Measurements from ENCODE around the gene SRSF9. TPM values are rescaled to one million over a fixed set of nuclear protein-coding genes. Genes with fewer than 3 reads are reported as not detected.
"Not testable (repeated sequence)": the region's sequence is repeated elsewhere in the genome, so short reads cannot be mapped to it uniquely, and the experiment has no call there.

The SRSF9 gene
- total RNA-seq, 2 experiments from 2014 or later: 124 TPM

DNA sequence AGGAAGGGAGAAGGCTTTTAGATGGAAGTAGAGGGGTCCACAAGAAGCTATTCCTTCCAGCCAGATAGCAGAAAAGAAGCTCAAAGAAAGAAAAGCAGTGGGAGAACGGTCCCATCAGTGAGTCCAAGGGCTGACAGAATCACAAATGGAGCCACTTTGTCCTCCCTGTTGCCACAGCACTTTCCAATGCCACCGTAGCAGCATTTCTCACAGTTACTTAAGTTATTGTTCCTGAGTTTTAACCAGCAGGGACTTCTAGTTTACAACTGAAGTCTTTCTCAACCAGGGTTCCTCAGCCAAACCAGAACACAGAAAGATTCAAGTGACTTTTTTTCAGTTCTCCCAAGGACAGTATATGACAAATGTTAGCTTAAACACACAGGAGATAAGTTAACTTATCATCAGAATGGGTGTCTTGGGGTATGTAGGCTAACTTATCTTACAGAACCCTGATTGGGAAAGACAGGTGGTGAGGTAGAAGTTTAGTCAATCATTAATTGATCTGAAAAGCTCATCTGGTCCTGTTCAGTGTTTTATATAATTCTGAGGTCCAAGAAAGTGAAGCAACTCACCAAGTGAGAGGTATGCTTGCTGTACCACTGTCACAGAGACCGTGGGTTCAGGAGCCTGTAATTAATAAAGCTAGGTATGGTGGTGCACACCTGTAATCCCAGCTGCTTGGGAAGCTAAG is 16.3 kb downstream of the SRSF9 start:
- DNase-seq (no peak), ATAC-seq (ENCODE audit: poor library complexity) (no peak)
- H3K27ac ChIP-seq (ENCODE audit: low read depth in 1 of 2, low read length in 2 of 2): no peak overlapping the region
- intact Hi-C loops (cut with DNase I, micrococcal nuclease): loop anchor here in 1 of 2 experiments (5.0 kb wide), 1 partner anchor 44 kb away; the partner anchor contains the start of gene DYNLL1
- CTCF ChIA-PET: interaction anchor here (1.1 to 1.8 kb wide), 4 partner anchors 13 to 151 kb away, joined by 3 to 8 read pairs (median 4); partner anchors contain the start of genes COX6A1, SIRT4 and SRSF9
- Mint-ChIP-seq H3K27me3 (no peaks in the 10 kb centered on the region), H3K27ac (no peak overlapping the region), H3K36me3 (ENCODE audit: low read depth) (peaks cover 36% of the 10 kb centered on the region), H3K9me3 (no peaks in the 10 kb centered on the region), H3K4me1 (ENCODE audit: low read depth) (peaks cover 9% of the 10 kb centered on the region), H3K4me3 (no peak overlapping the region)
- no peak overlapping the region for H3K4me3 ChIP-seq (ENCODE audit: low read length)
- no peaks in the 10 kb centered on the region for H3K9me3 ChIP-seq (ENCODE audit: control insufficient read depth in 1 of 2, insufficient read depth in 1 of 2, low read length in 2 of 2)
- TF ChIP-seq, protein P1, sequence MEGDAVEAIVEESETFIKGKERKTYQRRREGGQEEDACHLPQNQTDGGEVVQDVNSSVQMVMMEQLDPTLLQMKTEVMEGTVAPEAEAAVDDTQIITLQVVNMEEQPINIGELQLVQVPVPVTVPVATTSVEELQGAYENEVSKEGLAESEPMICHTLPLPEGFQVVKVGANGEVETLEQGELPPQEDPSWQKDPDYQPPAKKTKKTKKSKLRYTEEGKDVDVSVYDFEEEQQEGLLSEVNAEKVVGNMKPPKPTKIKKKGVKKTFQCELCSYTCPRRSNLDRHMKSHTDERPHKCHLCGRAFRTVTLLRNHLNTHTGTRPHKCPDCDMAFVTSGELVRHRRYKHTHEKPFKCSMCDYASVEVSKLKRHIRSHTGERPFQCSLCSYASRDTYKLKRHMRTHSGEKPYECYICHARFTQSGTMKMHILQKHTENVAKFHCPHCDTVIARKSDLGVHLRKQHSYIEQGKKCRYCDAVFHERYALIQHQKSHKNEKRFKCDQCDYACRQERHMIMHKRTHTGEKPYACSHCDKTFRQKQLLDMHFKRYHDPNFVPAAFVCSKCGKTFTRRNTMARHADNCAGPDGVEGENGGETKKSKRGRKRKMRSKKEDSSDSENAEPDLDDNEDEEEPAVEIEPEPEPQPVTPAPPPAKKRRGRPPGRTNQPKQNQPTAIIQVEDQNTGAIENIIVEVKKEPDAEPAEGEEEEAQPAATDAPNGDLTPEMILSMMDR (IDR thresholded peaks at IDR 0.05): no peak
- H3K4me1 ChIP-seq (ENCODE audit: insufficient read depth, low read length): peaks cover 13% of the 10 kb centered on the region
- H3K27me3 ChIP-seq (ENCODE audit: control insufficient read depth in 1 of 2, insufficient read depth in 2 of 2, low read length in 2 of 2): no peaks in the 10 kb centered on the region
- POLR2A ChIA-PET: interaction anchor here (1.0 to 2.0 kb wide), 2 partner anchors 10 to 13 kb away, joined by 4 to 6 read pairs; no protein-coding TSS in a partner anchor
- H3K36me3 ChIP-seq (ENCODE audit: insufficient read depth, low read length): peaks cover 52% of the 10 kb centered on the region

GRCh38 chr12:120452524-120452923 is 17.0 kb downstream of the SRSF9 start:
- H3K4me3 Mint-ChIP-seq; H3K27me3 ChIP-seq (ENCODE audit: control insufficient read depth in 1 of 2, insufficient read depth in 2 of 2, low read length in 2 of 2); H3K4me3 ChIP-seq (ENCODE audit: low read length); H3K27me3 Mint-ChIP-seq; H3K27ac ChIP-seq (ENCODE audit: low read depth in 1 of 2, low read length in 2 of 2); POLR2A ChIA-PET; H3K9me3 Mint-ChIP-seq; DNase-seq; H3K9me3 ChIP-seq (ENCODE audit: control insufficient read depth in 1 of 2, insufficient read depth in 1 of 2, low read length in 2 of 2); ATAC-seq (ENCODE audit: poor library complexity): not testable (repeated sequence)
- Mint-ChIP-seq H3K27ac (peak overlapping the region; percentile 14), H3K4me1 (ENCODE audit: low read depth) (peaks cover 14% of the 10 kb centered on the region), H3K36me3 (ENCODE audit: low read depth) (peaks cover 34% of the 10 kb centered on the region)
- CTCF ChIA-PET: interaction anchor here (1.1 to 1.6 kb wide), 3 partner anchors 12 to 150 kb away, joined by 3 to 5 read pairs (median 3); partner anchors contain the start of genes COX6A1 and SIRT4
- intact Hi-C loops (cut with DNase I, micrococcal nuclease): loop anchor here in 1 of 2 experiments (5.0 kb wide), 1 partner anchor 45 kb away; the partner anchor contains the start of gene DYNLL1
- peaks cover 20% of the 10 kb centered on the region for H3K4me1 ChIP-seq (ENCODE audit: insufficient read depth, low read length)
- peaks cover 47% of the 10 kb centered on the region for H3K36me3 ChIP-seq (ENCODE audit: insufficient read depth, low read length)

DNA sequence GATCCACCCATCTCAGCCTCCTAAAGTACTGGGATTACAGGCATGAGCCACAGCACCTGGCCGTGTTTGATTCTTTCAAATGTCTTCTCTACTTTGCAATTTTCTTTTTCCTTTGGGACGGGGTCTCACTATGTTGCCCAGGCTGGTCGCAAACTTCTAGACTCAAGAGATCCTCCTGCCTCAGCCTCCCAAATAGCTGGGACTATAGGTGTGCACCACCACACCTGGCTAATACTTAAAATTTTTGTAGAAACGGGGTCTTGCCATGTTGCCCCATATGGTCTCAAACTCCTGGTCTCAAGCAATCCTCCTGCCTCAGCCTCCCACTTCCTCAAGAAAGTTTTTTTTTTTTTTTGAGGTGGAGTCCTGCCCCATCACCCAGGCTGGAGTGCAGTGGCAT is 21.6 kb downstream of the SRSF9 start:
- Histone ChIP-seq H3K9me3 (ENCODE audit: control insufficient read depth in 1 of 2, insufficient read depth in 1 of 2, low read length in 2 of 2) (no peaks in the 10 kb centered on the region), H3K27me3 (ENCODE audit: control insufficient read depth in 1 of 2, insufficient read depth in 2 of 2, low read length in 2 of 2) (no peaks in the 10 kb centered on the region), H3K36me3 (ENCODE audit: insufficient read depth, low read length) (peaks cover 30% of the 10 kb centered on the region), H3K27ac (ENCODE audit: low read depth in 1 of 2, low read length in 2 of 2) (no peak overlapping the region), H3K4me1 (ENCODE audit: insufficient read depth, low read length) (peaks cover 40% of the 10 kb centered on the region), H3K4me3 (ENCODE audit: low read length) (no peak overlapping the region)
- no peak for DNase-seq
- peak overlapping the region; percentile 100 for H3K4me3 Mint-ChIP-seq
- peak overlapping the region; percentile 98 for H3K27ac Mint-ChIP-seq
- no peak for ATAC-seq (ENCODE audit: poor library complexity)
- H3K9me3 Mint-ChIP-seq: no peaks in the 10 kb centered on the region
- ChIA-PET POLR2A (interaction anchor here (1.0 to 2.6 kb wide), 3 partner anchors 10 to 131 kb away, joined by 3 to 9 read pairs (median 3); partner anchors contain the start of gene COX6A1), CTCF (no interaction called here)
- intact Hi-C loops (cut with DNase I, micrococcal nuclease): loop anchor here in 1 of 2 experiments (2.0 to 10.0 kb wide), 4 partner anchors 21 to 567 kb away; partner anchors contain the start of genes ACADS, C12orf43, RAB35 and SRSF9
- H3K4me1 Mint-ChIP-seq (ENCODE audit: low read depth): peaks cover 39% of the 10 kb centered on the region
- H3K27me3 Mint-ChIP-seq: no peaks in the 10 kb centered on the region
- peaks cover 41% of the 10 kb centered on the region for H3K36me3 Mint-ChIP-seq (ENCODE audit: low read depth)
- TF ChIP-seq, protein P1 (IDR thresholded peaks at IDR 0.05): no peak

- intact Hi-C loops (cut with DNase I, micrococcal nuclease): loop anchor here (1.0 to 10.0 kb wide), 5 partner anchors 22 to 568 kb away; partner anchors contain the start of genes ACADS (in 1 of the 2), C12orf43 (in 1 of the 2), COQ5 (in 1 of the 2) and RAB35 (in 1 of the 2)
- CTCF ChIA-PET; H3K27me3 Mint-ChIP-seq; H3K9me3 Mint-ChIP-seq; H3K9me3 ChIP-seq (ENCODE audit: control insufficient read depth in 1 of 2, insufficient read depth in 1 of 2, low read length in 2 of 2); DNase-seq; H3K27me3 ChIP-seq (ENCODE audit: control insufficient read depth in 1 of 2, insufficient read depth in 2 of 2, low read length in 2 of 2): not testable (repeated sequence)
- Mint-ChIP-seq H3K4me3 (peak overlapping the region; percentile 100), H3K27ac (peak overlapping the region; percentile 98), H3K4me1 (ENCODE audit: low read depth) (peaks cover 39% of the 10 kb centered on the region), H3K36me3 (ENCODE audit: low read depth) (peaks cover 49% of the 10 kb centered on the region)
- ATAC-seq (ENCODE audit: poor library complexity): peak; percentile 7
- POLR2A ChIA-PET: interaction anchor here (2.6 kb wide), 1 partner anchor 9 kb away, joined by 9 read pairs; the partner anchor contains the start of gene COX6A1
- Histone ChIP-seq H3K36me3 (ENCODE audit: insufficient read depth, low read length) (peaks cover 30% of the 10 kb centered on the region), H3K4me3 (ENCODE audit: low read length) (peak overlapping the region; percentile 100), H3K27ac (ENCODE audit: low read depth in 1 of 2, low read length in 2 of 2) (peak overlapping the region; percentile 80 to 92), H3K4me1 (ENCODE audit: insufficient read depth, low read length) (peaks cover 37% of the 10 kb centered on the region)
These were observed 22.7 kb downstream of the SRSF9 start for GRCh38 chr12:120446844-120447178.
